HepG2 (cell line): ENCODE data around the gene DHFR. TPM values are rescaled to one million over a fixed set of nuclear protein-coding genes. Genes with fewer than 3 reads are reported as not detected.
A peak's percentile ranks its signal among the peaks of the same experiment; 100 is the strongest.

Source experiments
- ATAC-seq: fragments of 200-7000 bp; cut with Tn5 transposase; 3 replicates; pipeline ENCODE4 v1.9.1; 2020; ENCODE audit warnings: mild to moderate bottlenecking, moderate library complexity
- BruUV-seq: library from RNA; stranded (reverse); fragments of 400-500 nt; replicated peaks from 2 replicates; lab custom pipeline; 2021; lab: Mats Ljungman, UMichigan
- CTCF ChIA-PET: fragments of 300-600 bp; formaldehyde crosslinking; extraction: SDS; loops from one replicate; lab custom pipeline; 2021; ENCODE audit warnings: low total read pairs, inconsistent platforms, low intra/inter-chr PET ratio; lab: Yijun Ruan, JAX
- POLR2A ChIA-PET: fragments of 350-600 bp; sonication (Branson Sonifier 250); formaldehyde crosslinking; loops from one replicate; lab custom pipeline; 2020; ENCODE audit warnings: antibody characterized with exemption, inconsistent platforms; lab: Yijun Ruan, JAX
- DNase-seq: peaks from one replicate; pipeline ENCODE4 v3.0.0-alpha.2; 2015; ENCODE audit warnings: low spot score
- FAIRE-seq: peaks from 3 replicates; lab custom pipeline; 2011; peaks lifted over from hg19 to GRCh38; lab: Jason Lieb, UNC
- H2AFZ ChIP-seq: one replicate; pipeline ENCODE4 v1.6.1; 2011; ENCODE audit warnings: low read length, inconsistent platforms
- H3K27ac ChIP-seq: fragments of 300-600 bp; 3 replicates; pipeline ENCODE4 v1.8.0; 2011; ENCODE audit warnings: mixed run types, mild to moderate bottlenecking, mixed read lengths, low read length, inconsistent platforms; ENCODE audit not compliant: insufficient read depth; ENCODE audit errors: extremely low read length
- H3K27me3 ChIP-seq, 2 experiments: fragments of 200-600 bp in 1 of 2; 2 replicates in 1 of 2; 3 replicates in 1 of 2; pipeline versions ENCODE4 v1.6.0 to v1.8.0; 2011; ENCODE audit warnings: low read length in 2 of 2, mild to moderate bottlenecking in 2 of 2, moderate library complexity in 2 of 2, inconsistent platforms in 1 of 2; ENCODE audit not compliant: insufficient read depth in 2 of 2, control insufficient read depth in 1 of 2
- H3K36me3 ChIP-seq, 2 experiments: fragments of 200-600 bp in 1 of 2; replicated peaks in 1 of 2; 2 replicates in 1 of 2; 3 replicates in 1 of 2; pipeline versions ENCODE4 v1.5.1 to v1.8.0; 2011; ENCODE audit warnings: low read length in 2 of 2, inconsistent platforms in 1 of 2; ENCODE audit not compliant: insufficient read depth in 2 of 2, control insufficient read depth in 1 of 2
- H3K4me1 ChIP-seq: 2 replicates; pipeline ENCODE4 v1.5.1; 2012; ENCODE audit warnings: low read length, inconsistent platforms; ENCODE audit not compliant: insufficient read depth
- H3K4me2 ChIP-seq: 2 replicates; pipeline ENCODE4 v1.6.0; 2011; ENCODE audit warnings: low read depth, low read length, inconsistent platforms
- H3K4me3 ChIP-seq, 3 experiments: fragments of 200-600 bp in 1 of 3; sonication (generic), shearing (Covaris generic) in 1 of 3; replicated peaks in 1 of 3; 2 replicates each; pipeline ENCODE4 v1.5.1; 2011 to 2016; ENCODE audit warnings: low read length in 3 of 3, inconsistent platforms in 2 of 3, low read depth in 2 of 3, mild to moderate bottlenecking in 2 of 3, control low read depth in 1 of 3, mixed read lengths in 1 of 3; ENCODE audit not compliant: insufficient read depth in 1 of 3
- H3K79me2 ChIP-seq: one replicate; pipeline ENCODE4 v1.6.1; 2011; ENCODE audit warnings: low read length, inconsistent platforms; ENCODE audit not compliant: insufficient read depth
- H3K9ac ChIP-seq: 2 replicates; pipeline ENCODE4 v1.6.0; 2011; ENCODE audit warnings: mild to moderate bottlenecking, low read depth, low read length, inconsistent platforms; ENCODE audit not compliant: insufficient read depth
- H3K9me3 ChIP-seq: 2 replicates; pipeline ENCODE4 v1.5.1; 2012; ENCODE audit warnings: mild to moderate bottlenecking, low read length
- H4K20me1 ChIP-seq: 2 replicates; pipeline ENCODE4 v1.6.0; 2011; ENCODE audit warnings: inconsistent platforms, mild to moderate bottlenecking, low read length, moderate library complexity; ENCODE audit not compliant: insufficient read depth
- AFF4 ChIP-seq: sonication (generic); formaldehyde crosslinking; IDR thresholded peaks from 2 replicates; pipeline ENCODE4 v1.4.0; 2020; ENCODE audit warnings: missing genetic modification reagents
- FOSL2 ChIP-seq: sonication (generic); formaldehyde crosslinking; IDR thresholded peaks from 2 replicates; pipeline ENCODE4 v1.4.0; 2020; ENCODE audit warnings: missing genetic modification reagents
- HNF4A ChIP-seq: sonication (generic); formaldehyde crosslinking; IDR thresholded peaks from 2 replicates; pipeline ENCODE4 v1.4.0; 2020; ENCODE audit warnings: missing genetic modification reagents
- MTF1 ChIP-seq: sonication (generic); formaldehyde crosslinking; IDR thresholded peaks from 2 replicates; pipeline ENCODE4 v1.5.0; 2020; ENCODE audit warnings: missing genetic modification reagents
- NFYC ChIP-seq: IDR thresholded peaks from 2 replicates; pipeline ENCODE4 v1.6.1; 2016; ENCODE audit warnings: missing genetic modification reagents, missing compliant biosample characterization
- PAF1 ChIP-seq: IDR thresholded peaks from 2 replicates; pipeline ENCODE4 v1.6.1; 2016; ENCODE audit warnings: missing genetic modification reagents, missing compliant biosample characterization
- POLR2AphosphoS5 ChIP-seq: IDR thresholded peaks from 2 replicates; pipeline ENCODE4 v1.6.1; 2012; ENCODE audit warnings: low read depth, low read length
- PRDM15 ChIP-seq: sonication (generic); formaldehyde crosslinking; IDR thresholded peaks from 2 replicates; pipeline ENCODE4 v1.4.0; 2020; ENCODE audit warnings: missing genetic modification reagents
- REXO4 ChIP-seq: sonication (generic); formaldehyde crosslinking; IDR thresholded peaks from 2 replicates; pipeline ENCODE4 v1.8.0; 2022; ENCODE audit warnings: missing genetic modification reagents, mild to moderate bottlenecking, borderline replicate concordance
- SNAPC2 ChIP-seq: sonication (generic); formaldehyde crosslinking; IDR thresholded peaks from 2 replicates; pipeline ENCODE4 v1.8.1; 2022; ENCODE audit warnings: mild to moderate bottlenecking, missing genetic modification reagents
- SNRNP70 ChIP-seq: fragments of 200-400 bp; formaldehyde crosslinking; IDR thresholded peaks from 2 replicates; pipeline ENCODE4 v1.6.1; 2017; ENCODE audit warnings: mild to moderate bottlenecking, low read depth, low read length, moderate library complexity
- SP4 ChIP-seq: sonication (generic); formaldehyde crosslinking; IDR thresholded peaks from 2 replicates; pipeline ENCODE4 v1.8.1; 2023; ENCODE audit warnings: mild to moderate bottlenecking, missing genetic modification reagents
- SSRP1 ChIP-seq: IDR thresholded peaks from 2 replicates; pipeline ENCODE4 v1.6.1; 2016; ENCODE audit warnings: control low read depth
- TEF ChIP-seq: sonication (generic); formaldehyde crosslinking; IDR thresholded peaks from 2 replicates; pipeline ENCODE4 v1.5.0; 2020; ENCODE audit warnings: missing genetic modification reagents
- ZBTB46 ChIP-seq: sonication (generic); formaldehyde crosslinking; IDR thresholded peaks from 2 replicates; pipeline ENCODE4 v1.4.0; 2020; ENCODE audit warnings: mild to moderate bottlenecking, missing genetic modification reagents, borderline replicate concordance
- ZFP1 ChIP-seq: IDR thresholded peaks from 2 replicates; pipeline ENCODE4 v1.6.1; 2016
- ZNF101 ChIP-seq: sonication (generic); formaldehyde crosslinking; IDR thresholded peaks from 2 replicates; pipeline ENCODE4 v1.4.0; 2020; ENCODE audit warnings: mild to moderate bottlenecking, low read depth, missing genetic modification reagents, borderline replicate concordance
- ZNF138 ChIP-seq: sonication (generic); formaldehyde crosslinking; IDR thresholded peaks from 2 replicates; pipeline ENCODE4 v1.5.0; 2020; ENCODE audit warnings: mild to moderate bottlenecking, low read depth, missing genetic modification reagents
- in situ Hi-C: cut with HindIII; loops from 2 replicates; pipeline ENCODE4 v1.10.0; 2017; ENCODE audit warnings: low pct_unique_long_range_greater_than_20kb; ENCODE audit not compliant: extremely low pct_ligation_motif_present
- intact Hi-C: fragments of 100-400 bp; cut with micrococcal nuclease; formaldehyde crosslinking; loops from one replicate; pipeline ENCODE4 v1.10.0; 2022; ENCODE audit not compliant: unreplicated experiment
- polyA plus RNA-seq, 8 experiments: library from polyadenylated mRNA; depleted of rRNA in 3 of 8; stranded (reverse) in 7 of 8; unstranded in 1 of 8; fragments of >200 nt; fragmentation: Illumina TruSeq in 4 of 8; extraction: Trizol in 4 of 8; gene quantifications; 2 replicates each; pipeline versions ENCODE4 v1.2.1 to v1.2.3, GENCODE V29; 2011 to 2016; ENCODE audit warnings: low read depth in 4 of 8, missing spikeins in 1 of 8, mixed read lengths in 1 of 8; ENCODE audit not compliant: insufficient read depth in 1 of 8
- total RNA-seq, 5 experiments: library from RNA; depleted of rRNA; stranded (reverse); fragments of >200 nt; fragmentation: Illumina TruSeq; extraction: Trizol; gene quantifications; 2 replicates each; pipeline ENCODE4 v1.2.3, GENCODE V29; 2016; ENCODE audit warnings: low read depth in 1 of 5

DHFR gene
- total and polyA plus RNA-seq, 2 of the 13 experiments (the other 11 are each of a cell fraction or from before 2014, with no cell fraction given): 22.8 to 59.0 TPM

- Histone ChIP-seq H3K4me2 (peak overlapping the region; percentile 48), H3K4me1 (peaks cover 32% of the 10 kb centered on the region), H3K27me3 (no peaks in the 10 kb centered on the region), H3K9ac (no peak overlapping the region)
- ATAC-seq (peak; percentile 38), FAIRE-seq (peak; percentile 18)
- ChIA-PET CTCF (no interaction called here), POLR2A (interaction anchor here (1.0 kb wide), 1 partner anchor 48 kb away, joined by 3 read pairs; the partner anchor contains the start of genes DHFR and MSH3)
- in situ Hi-C loops: no loop called here
- no TSS peak for BruUV-seq
- no peak for TF ChIP-seq ZBTB46 (CRISPR knock-in tag)
- no peak for TF ChIP-seq MTF1 (CRISPR knock-in tag)
- no peak for TF ChIP-seq SNRNP70
- no peak for TF ChIP-seq POLR2AphosphoS5
- no peak for TF ChIP-seq ZNF101 (CRISPR knock-in tag)
- TF ChIP-seq HNF4A (CRISPR knock-in tag): no peak
- TF ChIP-seq PRDM15: no peak
- no peak for TF ChIP-seq PAF1 (CRISPR knock-in tag)
- TF ChIP-seq ZNF138 (CRISPR knock-in tag): no peak
- TF ChIP-seq FOSL2: no peak
- no peak for TF ChIP-seq ZFP1 (CRISPR knock-in tag)
- TF ChIP-seq SNAPC2 (CRISPR knock-in tag): no peak
- no peak for TF ChIP-seq TEF (CRISPR knock-in tag)
- no peak for TF ChIP-seq SP4 (CRISPR knock-in tag)
- TF ChIP-seq NFYC (CRISPR knock-in tag): no peak
- TF ChIP-seq SSRP1 (CRISPR knock-in tag): no peak
- TF ChIP-seq AFF4 (CRISPR knock-in tag): no peak
- TF ChIP-seq REXO4: no peak
- TF ChIP-seq, all 625 proteins: peak for 0
- DNase-seq: no peak
- no peak overlapping the region for H2AFZ ChIP-seq
- H3K4me3 ChIP-seq: no peak overlapping the region
- H3K79me2 ChIP-seq: no peaks in the 10 kb centered on the region
- intact Hi-C loops: no loop called here
- H4K20me1 ChIP-seq: no peaks in the 10 kb centered on the region
- no peaks in the 10 kb centered on the region for H3K36me3 ChIP-seq
- peak overlapping the region; percentile 59 for H3K27ac ChIP-seq
- no peaks in the 10 kb centered on the region for H3K9me3 ChIP-seq
These were observed 47.4 kb downstream of the DHFR start for GRCh38 chr5:80607343-80607742.
